ENCODE data around the gene ECHDC1.

GRCh38 chr6:127300411-127300810, 43.0 kb downstream of the ECHDC1 start:
- no peak for TF ChIP-seq NR1H2 (CRISPR knock-in tag; IDR thresholded peaks at IDR 0.05)
- TF ChIP-seq JUN (CRISPR knock-in tag; IDR thresholded peaks at IDR 0.05): no peak
- no peak for TF ChIP-seq RELA (CRISPR knock-in tag; IDR thresholded peaks at IDR 0.05; ENCODE audit: borderline replicate concordance)
- TF ChIP-seq ATF2 (CRISPR knock-in tag; IDR thresholded peaks at IDR 0.05; ENCODE audit: borderline replicate concordance, low read depth): no peak
- no peak for TF ChIP-seq ZNF232 (CRISPR knock-in tag; IDR thresholded peaks at IDR 0.05)
- TF ChIP-seq TEAD4 (CRISPR knock-in tag; IDR thresholded peaks at IDR 0.05): no peak
- TF ChIP-seq CTCF (IDR thresholded peaks at IDR 0.05): no peak
- TF ChIP-seq STAT6 (CRISPR knock-in tag; conservative IDR thresholded peaks at IDR 0.05; ENCODE audit: low read depth): no peak
- TF ChIP-seq ETV6 (CRISPR knock-in tag; IDR thresholded peaks at IDR 0.05): no peak
- TF ChIP-seq ZNF317 (CRISPR knock-in tag; IDR thresholded peaks at IDR 0.05; ENCODE audit: borderline replicate concordance, low read depth): no peak
- no peak for TF ChIP-seq ZSCAN18 (CRISPR knock-in tag; IDR thresholded peaks at IDR 0.05)
